Lung (tissue), 12 donors: ENCODE data around the gene CADM2. TPM values are rescaled to one million over a fixed set of nuclear protein-coding genes. Genes with fewer than 3 reads are reported as not detected.

ENCODE experiments used
- ATAC-seq: fragments of 200-7000 bp; cut with Tn5 transposase; one replicate; pipeline ENCODE4 v1.9.1; 2020; ENCODE audit warnings: moderate number of reproducible peaks; ENCODE audit not compliant: insufficient read depth, low FRiP score
- DNase-seq, 3 donors: peaks; one replicate each; pipeline ENCODE4 v3.0.0-alpha.2; 2013 to 2017
- H3K27ac ChIP-seq, 2 donors: one replicate each; pipeline ENCODE4 v1.5.1; 2013; ENCODE audit warnings: mild to moderate bottlenecking in 2 of 2, moderate library complexity in 2 of 2, control low read depth in 1 of 2, inconsistent platforms in 1 of 2, low read depth in 1 of 2, low read length in 1 of 2
- H3K27me3 ChIP-seq, 3 donors: one replicate each; pipeline ENCODE4 v1.5.1; 2013; ENCODE audit warnings: low read length in 2 of 3; ENCODE audit not compliant: control insufficient read depth in 3 of 3, insufficient read depth in 3 of 3
- H3K36me3 ChIP-seq, 4 donors: one replicate each; pipeline ENCODE4 v1.5.1; 2013; ENCODE audit warnings: low read length in 4 of 4, mild to moderate bottlenecking in 1 of 4, moderate library complexity in 1 of 4; ENCODE audit not compliant: control insufficient read depth in 4 of 4, insufficient read depth in 4 of 4
- H3K4me1 ChIP-seq, 5 donors: one replicate each; pipeline ENCODE4 v1.5.1; 2013; ENCODE audit warnings: low read length in 5 of 5, mild to moderate bottlenecking in 2 of 5, moderate library complexity in 1 of 5; ENCODE audit not compliant: control insufficient read depth in 5 of 5, insufficient read depth in 5 of 5
- H3K4me3 ChIP-seq: one replicate; pipeline ENCODE4 v1.5.1; 2013; ENCODE audit warnings: mild to moderate bottlenecking, control low read depth, moderate library complexity
- H3K9ac ChIP-seq, 2 donors: one replicate each; pipeline ENCODE4 v1.5.1; 2013; ENCODE audit warnings: low read length in 2 of 2, control low read depth in 1 of 2; ENCODE audit not compliant: insufficient read depth in 1 of 2
- H3K9me3 ChIP-seq, 4 donors: one replicate each; pipeline ENCODE4 v1.5.1; 2013; ENCODE audit warnings: low read length in 3 of 4, mild to moderate bottlenecking in 1 of 4, moderate library complexity in 1 of 4; ENCODE audit not compliant: control insufficient read depth in 4 of 4, insufficient read depth in 3 of 4
- CTCF ChIP-seq: IDR thresholded peaks from 2 replicates; pipeline ENCODE4 v1.5.1; 2012; ENCODE audit warnings: mild to moderate bottlenecking; ENCODE audit errors: control extremely low read depth, extremely low read depth
- WGBS, 2 donors: extraction: QIAGEN DNeasy Blood & Tissue Kit; methylation state at CpG; one replicate each; pipeline ENCODE4 v1.1.7; 2013; 5-methylcytosine and 5-hydroxymethylcytosine counted together
- polyA plus RNA-seq, 2 donors: library from polyadenylated mRNA; stranded (reverse); fragments of 200-250 nt; gene quantifications; one replicate each; pipeline ENCODE4 v1.2.1, GENCODE V29; 2013
- total RNA-seq, 2 donors: library from RNA; depleted of rRNA in 1 of 2; stranded (reverse); fragments of >200 nt in 1 of 2; gene quantifications; one replicate each; pipeline ENCODE4 v1.2.1, GENCODE V29; 2014 to 2021
- donor health status: control.
- donor health status: control.
- donor health status: Bipolar disorder and iron deficiency.
- donor health status: healthy.
- donor health status: DM: yes; HTN: yes; CAD: no.

CADM2 gene
- total and polyA plus RNA-seq, 4 donors, result 0.14 to 3.3 (median 0.32) TPM

DNA sequence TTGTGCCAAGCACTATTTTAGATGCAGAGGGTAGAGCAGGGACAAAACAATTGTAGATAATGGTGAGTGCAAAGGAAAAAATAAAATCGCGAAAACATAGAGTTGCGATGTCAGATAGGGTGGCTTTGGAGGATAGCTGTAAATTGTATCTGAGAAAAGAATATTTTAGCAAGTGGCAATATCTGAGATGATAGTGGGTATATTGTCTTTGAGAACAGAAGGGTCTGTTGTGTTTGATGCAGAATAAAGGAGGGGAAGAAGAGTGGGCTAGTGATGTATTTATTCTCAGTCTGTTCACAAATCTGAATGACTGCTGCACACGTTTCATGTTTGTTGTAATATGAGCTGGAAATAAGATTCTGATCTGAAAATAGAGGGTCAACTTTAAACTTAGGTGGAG lies 396.8 kb downstream of the CADM2 start:
- Histone ChIP-seq H3K27me3 (no peaks in the 10 kb centered on the region), H3K27ac (no peak overlapping the region), H3K36me3 (no peaks in the 10 kb centered on the region), H3K4me1 (no peaks in the 10 kb centered on the region), H3K9me3 (no peaks in the 10 kb centered on the region), H3K4me3 (no peak overlapping the region), H3K9ac (no peak overlapping the region)
- 85% methylated on average over 4 of the region's 4 CpGs for WGBS, 2 donors
- TF ChIP-seq CTCF, result no peak
- DNase-seq (no peak), ATAC-seq (no peak)

GRCh38 chr3:85360742-85361387 lies 402.1 kb downstream of the CADM2 start:
- no peak overlapping the region for H3K9ac ChIP-seq
- DNase-seq (peak; percentile 72 to 81 (median 80)), ATAC-seq (no peak)
- H3K27me3 ChIP-seq, result no peaks in the 10 kb centered on the region
- no peaks in the 10 kb centered on the region for H3K9me3 ChIP-seq
- no peak overlapping the region for H3K27ac ChIP-seq
- no peaks in the 10 kb centered on the region for H3K4me1 ChIP-seq
- H3K36me3 ChIP-seq, result no peaks in the 10 kb centered on the region
- H3K4me3 ChIP-seq, result no peak overlapping the region
- TF ChIP-seq CTCF, result peak; percentile 1
- WGBS, 2 donors, result 40 to 44% methylated on average over 6 of the region's 6 CpGs

DNA sequence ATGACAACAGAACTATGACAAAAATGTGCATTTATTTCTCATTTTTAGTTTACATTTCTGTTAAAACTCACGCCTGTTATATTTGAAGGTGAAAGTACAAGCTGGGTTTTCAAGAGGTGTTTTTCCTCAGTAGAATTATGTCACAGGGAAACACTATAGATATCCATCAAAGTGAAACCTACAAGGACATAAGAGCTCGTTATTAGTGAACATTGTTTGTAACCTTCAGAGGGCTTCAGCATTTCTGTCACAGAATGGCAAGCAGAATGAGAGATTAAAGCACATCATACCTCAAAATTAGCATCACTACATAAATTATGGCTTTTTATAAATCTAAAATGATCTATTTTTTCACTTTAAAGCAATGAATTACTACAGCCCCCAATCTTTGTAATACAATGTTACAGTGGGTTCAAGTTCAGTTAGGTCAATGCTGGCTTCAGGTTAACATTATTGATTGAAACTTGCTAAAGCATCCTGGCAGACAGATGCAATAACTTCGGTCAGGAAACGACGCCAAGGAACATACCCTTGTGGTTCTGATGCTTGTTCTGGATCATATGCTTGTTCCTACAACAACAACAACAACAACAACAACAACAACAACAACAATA lies 405.6 kb downstream of the CADM2 start:
- ATAC-seq, result no peak
- Histone ChIP-seq H3K9me3 (no peaks in the 10 kb centered on the region), H3K27ac (no peak overlapping the region), H3K27me3 (no peaks in the 10 kb centered on the region), H3K4me1 (no peaks in the 10 kb centered on the region), H3K36me3 (no peaks in the 10 kb centered on the region), H3K9ac (no peak overlapping the region), H3K4me3 (no peak overlapping the region)
- TF ChIP-seq CTCF, result no peak
- no peak for DNase-seq
- WGBS, 2 donors, result 78 to 85% methylated on average over 5 of the region's 5 CpGs
